ENCODE data around the gene NFILZ.

DNA sequence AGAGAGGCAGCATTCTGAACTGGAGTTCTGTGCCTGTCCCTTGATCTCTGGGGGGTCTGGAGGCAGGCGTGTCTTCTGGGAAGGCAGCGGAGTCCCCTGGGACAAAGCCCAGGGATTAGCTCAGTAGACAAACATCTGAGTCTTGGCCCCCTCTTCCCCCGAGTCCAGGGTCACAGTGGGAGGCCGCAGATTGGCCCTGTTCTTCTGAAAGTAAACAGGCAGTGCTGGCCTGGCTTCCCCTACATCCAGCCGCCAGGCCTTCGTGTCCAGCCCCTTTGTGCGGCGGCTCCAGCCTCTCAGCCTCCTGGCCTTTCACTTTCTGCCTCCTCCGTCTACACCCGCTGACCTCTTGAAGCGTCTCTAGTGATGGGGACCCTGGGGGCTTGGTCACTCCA is 989 bp downstream of the NFILZ start:
- TF ChIP-seq ZBTB33 (IDR thresholded peaks at IDR 0.05; ENCODE audit: extremely low read depth, insufficient replicate concordance, low read length) (no peak), TCF7L2 (IDR thresholded peaks at IDR 0.05; ENCODE audit: borderline replicate concordance, extremely low read depth, insufficient read depth, insufficient read length) (no peak), POLR2A (IDR thresholded peaks at IDR 0.05; ENCODE audit: borderline replicate concordance, extremely low read depth, insufficient read depth, insufficient read length) (no peak), YY1 (IDR thresholded peaks at IDR 0.05; ENCODE audit: extremely low read depth, insufficient replicate concordance, low read depth, low read length) (no peak), REST (IDR thresholded peaks at IDR 0.05; ENCODE audit: low read depth) (no peak), JUND (IDR thresholded peaks at IDR 0.05) (no peak), EZH2 (IDR thresholded peaks at IDR 0.05) (no peak), RAD21 (IDR thresholded peaks at IDR 0.05; ENCODE audit: low read depth) (no peak), SP1 (IDR thresholded peaks at IDR 0.05; ENCODE audit: low read depth) (no peak), CEBPB (IDR thresholded peaks at IDR 0.05; ENCODE audit: low read depth) (no peak), ZNF274 (IDR thresholded peaks at IDR 0.05; ENCODE audit: low read depth, low read length) (no peak)
- TF ChIP-seq, protein P1, sequence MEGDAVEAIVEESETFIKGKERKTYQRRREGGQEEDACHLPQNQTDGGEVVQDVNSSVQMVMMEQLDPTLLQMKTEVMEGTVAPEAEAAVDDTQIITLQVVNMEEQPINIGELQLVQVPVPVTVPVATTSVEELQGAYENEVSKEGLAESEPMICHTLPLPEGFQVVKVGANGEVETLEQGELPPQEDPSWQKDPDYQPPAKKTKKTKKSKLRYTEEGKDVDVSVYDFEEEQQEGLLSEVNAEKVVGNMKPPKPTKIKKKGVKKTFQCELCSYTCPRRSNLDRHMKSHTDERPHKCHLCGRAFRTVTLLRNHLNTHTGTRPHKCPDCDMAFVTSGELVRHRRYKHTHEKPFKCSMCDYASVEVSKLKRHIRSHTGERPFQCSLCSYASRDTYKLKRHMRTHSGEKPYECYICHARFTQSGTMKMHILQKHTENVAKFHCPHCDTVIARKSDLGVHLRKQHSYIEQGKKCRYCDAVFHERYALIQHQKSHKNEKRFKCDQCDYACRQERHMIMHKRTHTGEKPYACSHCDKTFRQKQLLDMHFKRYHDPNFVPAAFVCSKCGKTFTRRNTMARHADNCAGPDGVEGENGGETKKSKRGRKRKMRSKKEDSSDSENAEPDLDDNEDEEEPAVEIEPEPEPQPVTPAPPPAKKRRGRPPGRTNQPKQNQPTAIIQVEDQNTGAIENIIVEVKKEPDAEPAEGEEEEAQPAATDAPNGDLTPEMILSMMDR (IDR thresholded peaks at IDR 0.05 in 2 of 3, conservative IDR thresholded peaks at IDR 0.05 in 1 of 3; ENCODE audit: borderline replicate concordance in 1 of 3, insufficient read depth in 1 of 3, low read depth in 2 of 3, low read length in 2 of 3) = no peak
- TF ChIP-seq, protein P2, sequence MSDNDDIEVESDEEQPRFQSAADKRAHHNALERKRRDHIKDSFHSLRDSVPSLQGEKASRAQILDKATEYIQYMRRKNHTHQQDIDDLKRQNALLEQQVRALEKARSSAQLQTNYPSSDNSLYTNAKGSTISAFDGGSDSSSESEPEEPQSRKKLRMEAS (IDR thresholded peaks at IDR 0.05) = no peak

Measured in HCT116 (cell line).